IPS DF 4.7 (cell line): ENCODE results near the gene USP20.
"Not testable (repeated sequence)": the region's sequence is repeated elsewhere in the genome, so short reads cannot be mapped to it uniquely, and the experiment has no call there.

Source experiments
- DNase-seq: peaks from one replicate; pipeline ENCODE4 v3.0.0-alpha.2; 2013; ENCODE audit warnings: low spot score; ENCODE audit errors: extremely low read depth

USP20 gene

GRCh38 chr9:129889941-129890717 is 54.9 kb downstream of the USP20 start:
- peak; percentile 46 for DNase-seq

- DNase-seq = not testable (repeated sequence)
These were observed 55.6 kb downstream of the USP20 start for GRCh38 chr9:129890718-129891299.

- no peak for DNase-seq
These were observed 56.3 kb downstream of the USP20 start for GRCh38 chr9:129891569-129891968.

- no peak for DNase-seq
These were observed 59.0 kb downstream of the USP20 start for GRCh38 chr9:129894120-129894823.

- DNase-seq = no peak
These were observed 60.4 kb downstream of the USP20 start for GRCh38 chr9:129895376-129896268.

- DNase-seq = no peak
These were observed 62.0 kb downstream of the USP20 start for GRCh38 chr9:129897263-129897662.

- no peak for DNase-seq
These were observed 62.9 kb downstream of the USP20 start for GRCh38 chr9:129898185-129898584.

GRCh38 chr9:129899620-129900019 is 64.4 kb downstream of the USP20 start:
- no peak for DNase-seq

- DNase-seq = no peak
These were observed 65.2 kb downstream of the USP20 start for GRCh38 chr9:129900263-129901027.

- no peak for DNase-seq
These were observed 66.9 kb downstream of the USP20 start for GRCh38 chr9:129901993-129902739.

- no peak for DNase-seq
These were observed 67.5 kb downstream of the USP20 start for GRCh38 chr9:129902740-129903134.

GRCh38 chr9:129904734-129905133 is 69.5 kb downstream of the USP20 start:
- DNase-seq = no peak

- no peak for DNase-seq
These were observed 71.0 kb downstream of the USP20 start for GRCh38 chr9:129906298-129906697.

GRCh38 chr9:129907201-129907600 is 71.9 kb downstream of the USP20 start:
- DNase-seq = no peak

GRCh38 chr9:129908906-129909305 is 73.6 kb downstream of the USP20 start:
- no peak for DNase-seq

GRCh38 chr9:129909851-129910250 is 74.6 kb downstream of the USP20 start:
- no peak for DNase-seq

- no peak for DNase-seq
These were observed 75.6 kb downstream of the USP20 start for GRCh38 chr9:129910628-129911567.

- DNase-seq = no peak
These were observed 78.8 kb downstream of the USP20 start for GRCh38 chr9:129914051-129914450.

GRCh38 chr9:129916707-129917106 is 81.4 kb downstream of the USP20 start:
- DNase-seq = no peak
